Spleen (tissue), 7 donors: Measurements from ENCODE around the gene CCIN.

Source experiments
- CTCF ChIP-seq, 11 experiments: fragments of 200-600 bp in 7 of 11; fragments of 450-650 bp in 4 of 11; sonication (generic) in 4 of 11; IDR thresholded peaks in 8 of 11; conservative IDR thresholded peaks in 3 of 11; 1 replicate in 7 of 11; 2 replicates in 4 of 11; pipeline versions ENCODE4 v1.4.0 to v1.8.0; 2016 to 2021; ENCODE audit warnings: antibody characterized with exemption in 11 of 11, inconsistent platforms in 4 of 11, mild to moderate bottlenecking in 1 of 11
- POLR2A ChIP-seq, 3 donors: fragments of 450-650 bp; IDR thresholded peaks; one replicate each; pipeline ENCODE4 v1.5.1; 2017; ENCODE audit warnings: antibody characterized with exemption in 3 of 3, mild to moderate bottlenecking in 1 of 3
- POLR2AphosphoS5 ChIP-seq, 3 donors: sonication (generic); formaldehyde crosslinking; IDR thresholded peaks; one replicate each; pipeline ENCODE4 v1.5.1; 2017; ENCODE audit warnings: antibody characterized with exemption in 3 of 3
- donor health status: DM: no; HTN: no; CAD: no; lungs with moderate emphysema.
- donor health status: DM: no; HTN: no; CAD: no.
- donor health status: DM: no; HTN: no; CAD: no.

GRCh38 chr9:36156116-36156515 lies 13.1 kb upstream of the CCIN start:
- TF ChIP-seq CTCF (IDR thresholded peaks at IDR 0.05 in 8 of 11, conservative IDR thresholded peaks at IDR 0.05 in 3 of 11) (no peak), POLR2A (IDR thresholded peaks at IDR 0.05) (no peak), POLR2AphosphoS5 (IDR thresholded peaks at IDR 0.05) (no peak)
